ENCODE results near the gene KCTD11. TPM values are rescaled to one million over a fixed set of nuclear protein-coding genes. Genes with fewer than 3 reads are reported as not detected.

KCTD11 gene
- total RNA-seq, 1 experiment from 2014 or later = 5.3 TPM

DNA sequence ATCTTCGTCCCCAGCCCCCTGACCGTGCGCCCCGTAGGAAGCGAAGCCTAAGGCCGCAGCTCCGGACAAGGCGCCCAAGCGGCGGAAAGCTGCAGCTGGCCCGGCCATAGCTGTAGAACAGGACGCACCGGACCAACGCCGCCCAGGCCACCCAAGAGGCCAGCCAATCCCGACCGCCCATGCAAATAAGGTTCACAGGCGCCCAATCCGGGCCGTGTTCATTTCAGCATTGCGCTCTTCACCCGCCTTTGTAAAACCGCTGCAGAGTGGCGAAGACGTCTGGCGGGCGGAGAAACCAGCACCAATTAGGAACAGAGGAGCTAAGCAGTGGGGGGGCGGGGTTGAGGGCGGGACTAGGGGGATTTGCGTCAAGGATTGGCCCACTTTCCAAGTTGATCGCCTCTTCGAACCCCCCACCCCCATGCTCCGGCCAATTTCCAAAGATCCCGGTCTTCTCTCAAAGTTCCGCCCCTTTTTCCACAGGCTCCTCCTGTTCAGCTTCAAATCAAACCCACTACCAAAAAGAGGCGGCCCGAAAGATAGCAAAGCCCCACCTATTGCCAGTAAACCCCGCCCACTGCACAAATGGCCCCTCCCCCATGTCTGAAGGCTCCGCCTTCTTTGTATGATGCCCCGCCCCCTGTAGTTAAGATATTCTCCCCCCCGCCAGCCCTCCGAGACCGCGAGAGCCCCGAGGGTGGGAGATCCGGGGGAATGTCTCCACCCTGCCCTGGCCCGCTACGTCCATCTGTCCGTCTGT is 52.2 kb downstream of the KCTD11 start, which contains the start of gene TMEM256:
Gene TMEM256, minus strand, starts transcription at position 121 of the 760 bp plus-strand sequence. Its CDS starts 13 bp downstream, at position 108.
- Histone ChIP-seq H3K9me3 (ENCODE audit: control insufficient read depth, low read depth, low read length) (no peaks in the 10 kb centered on the region), H3K4me1 (ENCODE audit: insufficient read depth, low read length) (no peaks in the 10 kb centered on the region; the same call in 1 of the 2 replicates), H2BK12ac (ENCODE audit: insufficient read length, low read depth, low read length) (no peak within 1 kb of the TSS), H2BK5ac (ENCODE audit: insufficient read length, low read length) (no peak within 1 kb of the TSS), H3K4ac (ENCODE audit: low read depth, low read length) (no peak within 1 kb of the TSS), H4K91ac (ENCODE audit: insufficient read length, low read depth, low read length) (no peak within 1 kb of the TSS), H2AFZ (ENCODE audit: low read length) (no peak within 1 kb of the TSS), H3K27me3 (ENCODE audit: insufficient read depth, low read length) (no peaks in the 10 kb centered on the region), H4K8ac (replicated peaks; ENCODE audit: insufficient read length, low read depth, low read length) (no peak within 1 kb of the TSS), H3K79me1 (ENCODE audit: insufficient read depth, low read depth, low read length, poor library complexity, severe bottlenecking) (no peaks in the 10 kb centered on the region), H3K4me2 (ENCODE audit: insufficient read depth, insufficient read length, low read length) (peak within 1 kb of the TSS; percentile 78), H4K20me1 (ENCODE audit: control insufficient read depth, insufficient read depth, insufficient read length) (no peaks in the 10 kb centered on the region), H2AK5ac (ENCODE audit: insufficient read length, low read length) (no peak within 1 kb of the TSS), H4K5ac (ENCODE audit: insufficient read length, low read depth, low read length) (no peak within 1 kb of the TSS), H3K9ac (ENCODE audit: extremely low read depth, insufficient read length, low read length) (peak within 1 kb of the TSS; percentile 9), H3K27ac (ENCODE audit: insufficient read length, low read depth, low read length) (no peak within 1 kb of the TSS), H2BK20ac (ENCODE audit: low read depth, low read length, poor library complexity, severe bottlenecking) (no peak within 1 kb of the TSS), H3K14ac (ENCODE audit: insufficient read depth, low read length) (peak within 1 kb of the TSS; percentile 34; the same call in 1 of the 2 replicates), H3K18ac (ENCODE audit: insufficient read length, low read depth, low read length) (no peak within 1 kb of the TSS), H3K23ac (ENCODE audit: insufficient read length, low read depth, low read length) (no peak within 1 kb of the TSS), H3K79me2 (ENCODE audit: insufficient read depth, low read length) (no peaks in the 10 kb centered on the region), H3K56ac (ENCODE audit: insufficient read length, low read depth, low read length) (no peak within 1 kb of the TSS), H3T11ph (ENCODE audit: low read length) (no peak within 1 kb of the TSS), H2BK120ac (ENCODE audit: low read depth, low read length, poor library complexity, severe bottlenecking) (no peak within 1 kb of the TSS), H3K23me2 (ENCODE audit: insufficient read length, low read depth, low read length, poor library complexity, severe bottlenecking) (peaks cover 5% of the 10 kb centered on the region), H2BK15ac (ENCODE audit: low read depth, low read length) (no peak within 1 kb of the TSS)
- Mint-ChIP-seq H3K27ac (peak within 1 kb of the TSS; percentile 95 to 96 (median 96)), H3K27me3 (ENCODE audit: low read depth) (no peaks in the 10 kb centered on the region), H3K4me1 (peaks cover 26 to 37% of the 10 kb centered on the region in 2 experiments), H3K4me3 (peak within 1 kb of the TSS; percentile 84 to 94), H3K9me3 (no peaks in the 10 kb centered on the region), H3K36me3 (ENCODE audit: insufficient read depth in 1 of 3, low read depth in 3 of 3) (peaks cover 6 to 15% (median 8%) of the 10 kb centered on the region in 3 experiments)
- TF ChIP-seq, protein P1, sequence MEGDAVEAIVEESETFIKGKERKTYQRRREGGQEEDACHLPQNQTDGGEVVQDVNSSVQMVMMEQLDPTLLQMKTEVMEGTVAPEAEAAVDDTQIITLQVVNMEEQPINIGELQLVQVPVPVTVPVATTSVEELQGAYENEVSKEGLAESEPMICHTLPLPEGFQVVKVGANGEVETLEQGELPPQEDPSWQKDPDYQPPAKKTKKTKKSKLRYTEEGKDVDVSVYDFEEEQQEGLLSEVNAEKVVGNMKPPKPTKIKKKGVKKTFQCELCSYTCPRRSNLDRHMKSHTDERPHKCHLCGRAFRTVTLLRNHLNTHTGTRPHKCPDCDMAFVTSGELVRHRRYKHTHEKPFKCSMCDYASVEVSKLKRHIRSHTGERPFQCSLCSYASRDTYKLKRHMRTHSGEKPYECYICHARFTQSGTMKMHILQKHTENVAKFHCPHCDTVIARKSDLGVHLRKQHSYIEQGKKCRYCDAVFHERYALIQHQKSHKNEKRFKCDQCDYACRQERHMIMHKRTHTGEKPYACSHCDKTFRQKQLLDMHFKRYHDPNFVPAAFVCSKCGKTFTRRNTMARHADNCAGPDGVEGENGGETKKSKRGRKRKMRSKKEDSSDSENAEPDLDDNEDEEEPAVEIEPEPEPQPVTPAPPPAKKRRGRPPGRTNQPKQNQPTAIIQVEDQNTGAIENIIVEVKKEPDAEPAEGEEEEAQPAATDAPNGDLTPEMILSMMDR (conservative IDR thresholded peaks at IDR 0.05) = no peak
- WGBS (ENCODE audit: extremely low coverage, insufficient read length, low lambda C conversion rate) = no CpG with 5 or more reads among the region's 49 CpGs
- peak; percentile 100 for DNase-seq

Other genes starting within 250 kb of the KCTD11 start
- gene ASGR2, start 237.3 kb upstream of the KCTD11 start, total RNA-seq (2021) = not detected in 2 replicates
- 5.2 and 5.9 TPM in 2 replicates for gene ASGR1, start 172.8 kb upstream of the KCTD11 start, total RNA-seq (2021)
- gene DLG4, start 132.3 kb upstream of the KCTD11 start, total RNA-seq (2021) = 38.2 and 38.3 TPM in 2 replicates
- gene ACADVL, start 132.2 kb upstream of the KCTD11 start, total RNA-seq (2021) = 272 and 283 TPM in 2 replicates
- 82.9 and 84.1 TPM in 2 replicates for gene DVL2, start 117.6 kb upstream of the KCTD11 start, total RNA-seq (2021)
- 105 and 110 TPM in 2 replicates for gene PHF23, start 112.7 kb upstream of the KCTD11 start, total RNA-seq (2021)
- gene GABARAP, start 109.7 kb upstream of the KCTD11 start, total RNA-seq (2021) = 261 and 266 TPM in 2 replicates
- 134 and 141 TPM in 2 replicates for gene CTDNEP1, start 100.4 kb upstream of the KCTD11 start, total RNA-seq (2021)
- 46.5 and 49.6 TPM in 2 replicates for gene ELP5, start 99.9 kb upstream of the KCTD11 start, total RNA-seq (2021)
- 174 and 177 TPM in 2 replicates for gene CLDN7, start 89.7 kb upstream of the KCTD11 start, total RNA-seq (2021)
- 4.4 and 4.7 TPM in 2 replicates for gene SLC2A4, start 70.4 kb upstream of the KCTD11 start, total RNA-seq (2021)
- gene YBX2, start 57.5 kb upstream of the KCTD11 start, total RNA-seq (2021) = 24.0 and 26.0 TPM in 2 replicates
- gene EIF5A, start 44.5 kb upstream of the KCTD11 start, total RNA-seq (2021) = 978 and 1,015 TPM in 2 replicates
- gene GPS2, start 36.8 kb upstream of the KCTD11 start, total RNA-seq (2021) = 62.6 and 62.7 TPM in 2 replicates
- gene NEURL4, start 22.8 kb upstream of the KCTD11 start, total RNA-seq (2021) = 54.8 and 55.4 TPM in 2 replicates
- 15.5 and 18.2 TPM in 2 replicates for gene ACAP1, start 15.6 kb upstream of the KCTD11 start, total RNA-seq (2021)
- gene TMEM95, start 3.0 kb downstream of the KCTD11 start, total RNA-seq (2021) = not detected in 2 replicates
- 10.1 and 11.2 TPM in 2 replicates for gene TNK1, start 28.9 kb downstream of the KCTD11 start, total RNA-seq (2021)
- 31.5 and 32.1 TPM in 2 replicates for gene PLSCR3, start 42.4 kb downstream of the KCTD11 start, total RNA-seq (2021)
- gene TMEM256, start 51.9 kb downstream of the KCTD11 start, total RNA-seq (2021) = 151 and 153 TPM in 2 replicates
- 70.2 and 70.5 TPM in 2 replicates for gene NLGN2, start 55.7 kb downstream of the KCTD11 start, total RNA-seq (2021)
- 0.33 and 0.46 TPM in 2 replicates for gene SPEM1, start 68.2 kb downstream of the KCTD11 start, total RNA-seq (2021)
- gene SPEM2, start 73.5 kb downstream of the KCTD11 start, total RNA-seq (2021) = not detected in 2 replicates
- gene SPEM3, start 76.7 kb downstream of the KCTD11 start, total RNA-seq (2021) = not detected in 2 replicates
- gene TMEM102, start 83.3 kb downstream of the KCTD11 start, total RNA-seq (2021) = 8.3 and 8.6 TPM in 2 replicates
- 14.1 and 15.2 TPM in 2 replicates for gene FGF11, start 87.3 kb downstream of the KCTD11 start, total RNA-seq (2021)
- gene CHRNB1, start 92.9 kb downstream of the KCTD11 start, total RNA-seq (2021) = 12.7 and 13.2 TPM in 2 replicates
- 14.4 and 14.9 TPM in 2 replicates for gene ZBTB4, start 127.5 kb downstream of the KCTD11 start, total RNA-seq (2021)
- gene SLC35G6, start 129.3 kb downstream of the KCTD11 start, total RNA-seq (2021) = not detected in 2 replicates
- gene POLR2A, start 132.2 kb downstream of the KCTD11 start, total RNA-seq (2021) = 153 and 154 TPM in 2 replicates
- gene TNFSF12, start 196.9 kb downstream of the KCTD11 start, total RNA-seq (2021) = 5.8 and 7.1 TPM in 2 replicates
- 0.94 and 1.4 TPM in 2 replicates for gene TNFSF13, start 206.6 kb downstream of the KCTD11 start, total RNA-seq (2021)
- gene SENP3, start 209.8 kb downstream of the KCTD11 start, total RNA-seq (2021) = 80.6 and 83.1 TPM in 2 replicates
- gene CD68, start 227.5 kb downstream of the KCTD11 start, total RNA-seq (2021) = 0.37 and 0.42 TPM in 2 replicates
- gene MPDU1, start 231.7 kb downstream of the KCTD11 start, total RNA-seq (2021) = 73.1 and 76.1 TPM in 2 replicates
- 7.7 TPM in 2 replicates for gene SOX15, start 237.9 kb downstream of the KCTD11 start, total RNA-seq (2021)

Measured in H9 (cell line).